Measurements from ENCODE around the gene METAP1D.
"Not testable (repeated sequence)": the region's sequence is repeated elsewhere in the genome, so short reads cannot be mapped to it uniquely, and the experiment has no call there.

METAP1D gene

GRCh38 chr2:171997031-171997430 lies 2.7 kb upstream of the METAP1D start:
- DNase-seq (ENCODE audit: low spot score) = not testable (repeated sequence)

- no peak for DNase-seq (ENCODE audit: low spot score)
Observed at GRCh38 chr2:171999161-171999560, 592 bp upstream of the METAP1D start.

DNA sequence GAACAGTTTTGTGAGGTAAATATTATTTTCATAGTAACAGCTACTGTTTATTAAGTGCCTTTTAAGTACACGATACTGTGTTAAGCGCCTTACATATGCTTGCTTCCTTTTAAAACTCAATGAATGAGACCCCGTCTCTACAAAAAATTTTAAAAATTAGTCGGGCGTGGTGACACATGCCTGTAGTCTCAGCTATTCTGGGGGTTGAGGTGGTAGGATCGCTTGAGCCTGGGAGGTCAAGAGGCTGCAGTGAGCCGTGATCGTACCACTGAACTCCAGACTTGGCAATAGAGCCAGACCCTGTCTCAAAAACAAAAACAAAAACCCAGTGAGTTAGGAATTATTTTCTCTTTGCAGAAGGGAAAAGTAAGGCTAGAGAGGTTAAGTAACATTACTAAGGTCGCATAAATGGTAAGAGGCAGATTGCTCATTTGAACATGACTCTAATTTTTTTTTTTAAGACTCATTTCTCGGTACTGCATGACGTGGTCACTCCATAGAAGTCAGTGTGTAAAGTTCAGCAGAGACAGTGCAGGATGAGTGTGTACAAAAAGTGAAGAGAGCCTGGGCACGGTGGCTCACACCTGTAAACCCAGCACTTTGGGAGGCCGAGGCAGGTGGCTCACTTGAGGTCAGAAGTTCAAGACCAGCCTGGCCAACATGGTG lies 1.1 kb downstream of the METAP1D start:
- no peak for DNase-seq (ENCODE audit: low spot score)

DNA sequence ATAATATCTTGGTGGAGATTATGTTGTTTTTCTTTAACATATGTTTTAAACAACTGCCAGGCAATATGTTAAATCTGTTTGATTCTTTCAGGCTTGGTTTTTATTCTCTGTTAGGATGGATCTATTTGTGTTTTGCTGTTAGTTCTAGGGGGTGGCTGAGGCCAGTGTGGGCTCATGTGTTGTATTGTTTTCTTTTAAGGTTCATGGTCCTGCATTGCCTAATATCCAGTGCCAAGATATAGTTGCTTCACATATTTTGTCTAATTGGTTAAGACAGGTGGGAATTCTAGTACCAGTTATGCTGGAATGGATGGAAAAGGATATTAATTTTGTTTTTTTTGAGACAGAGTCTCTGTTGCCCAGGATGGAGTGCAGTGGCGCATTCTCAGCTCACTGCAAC lies 7.6 kb downstream of the METAP1D start:
- no peak for DNase-seq (ENCODE audit: low spot score)

GRCh38 chr2:172009823-172010222 lies 10.1 kb downstream of the METAP1D start:
- DNase-seq (ENCODE audit: low spot score) = no peak

DNA sequence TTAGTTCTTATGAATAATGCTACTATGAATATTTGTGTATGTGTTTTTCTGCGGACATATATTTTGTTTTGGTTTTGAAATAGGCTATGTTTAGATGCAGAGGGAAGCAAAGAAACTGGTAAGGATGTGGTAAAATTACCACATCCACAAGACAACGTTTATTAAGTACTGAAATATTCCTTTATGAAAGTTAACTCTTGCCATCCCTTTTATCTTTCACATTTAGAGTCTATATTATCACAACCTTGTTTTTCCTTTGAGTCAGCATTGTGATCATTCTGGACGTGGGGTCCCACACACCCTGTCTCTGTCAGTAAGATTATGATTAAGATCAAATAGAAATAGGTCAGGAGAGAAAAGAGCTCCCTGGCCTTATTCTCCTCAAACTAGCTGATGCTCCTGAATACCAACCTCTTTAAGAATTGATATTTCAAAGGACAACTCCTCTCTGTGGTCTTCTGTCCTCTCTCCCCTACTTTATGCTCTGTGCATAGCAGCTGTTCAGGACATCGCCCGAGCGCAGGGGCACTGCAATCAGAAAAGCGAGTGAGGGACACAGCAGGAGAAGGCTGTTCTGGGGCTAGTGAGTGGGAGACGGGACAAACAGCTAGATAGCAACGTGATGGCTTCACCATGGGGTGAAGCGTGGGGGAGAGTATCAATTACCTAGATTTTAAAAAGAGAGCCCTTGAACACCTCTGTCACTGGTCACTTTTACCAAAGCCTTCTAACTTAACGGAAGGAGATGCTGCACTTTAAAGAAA lies 12.2 kb downstream of the METAP1D start:
- no peak for DNase-seq (ENCODE audit: low spot score)

GRCh38 chr2:172012677-172013391 lies 13.1 kb downstream of the METAP1D start:
- DNase-seq (ENCODE audit: low spot score) = no peak

GRCh38 chr2:172013396-172013795 lies 13.6 kb downstream of the METAP1D start:
- DNase-seq (ENCODE audit: low spot score) = no peak

DNA sequence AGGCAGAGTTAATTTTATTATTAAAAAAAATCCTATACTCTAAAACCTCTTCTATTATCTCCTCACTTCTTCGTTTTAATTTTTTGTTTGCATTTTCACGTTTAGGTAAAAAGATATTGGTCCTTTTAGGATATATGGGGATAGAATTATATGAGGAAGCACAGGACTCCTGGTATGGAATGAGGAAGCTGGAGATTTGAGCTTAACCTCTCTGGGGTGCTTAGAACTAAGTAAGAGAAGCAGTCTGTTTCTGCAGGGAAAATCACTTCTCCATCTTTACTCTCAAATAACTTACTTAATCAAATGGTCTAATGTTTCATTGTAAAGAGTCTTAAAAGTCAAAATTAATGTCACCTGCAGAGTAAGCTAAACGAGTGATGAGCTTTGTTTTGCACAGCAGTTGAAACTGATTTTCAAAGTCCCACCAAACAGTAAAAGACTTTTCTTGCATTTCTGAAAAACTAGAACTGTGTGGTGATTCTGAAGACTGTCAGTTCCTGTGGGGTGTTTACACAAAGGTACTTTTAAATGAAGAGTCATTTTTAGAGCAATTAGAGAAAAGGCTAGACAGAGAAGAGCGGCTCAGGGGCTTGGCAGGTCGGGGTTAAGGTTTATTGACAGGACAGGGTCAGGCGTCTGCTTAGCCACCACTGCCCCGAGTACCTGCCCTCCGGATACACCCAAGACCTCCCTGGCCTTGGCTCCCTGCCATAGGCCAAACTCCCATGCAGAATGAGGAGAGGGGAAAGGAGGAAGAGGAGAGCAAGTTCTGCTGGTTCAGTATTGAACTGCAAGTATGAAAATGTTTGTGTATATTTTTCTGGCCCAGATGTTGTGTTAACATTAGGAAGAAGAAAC lies 21.6 kb downstream of the METAP1D start:
- DNase-seq (ENCODE audit: low spot score) = no peak

DNA sequence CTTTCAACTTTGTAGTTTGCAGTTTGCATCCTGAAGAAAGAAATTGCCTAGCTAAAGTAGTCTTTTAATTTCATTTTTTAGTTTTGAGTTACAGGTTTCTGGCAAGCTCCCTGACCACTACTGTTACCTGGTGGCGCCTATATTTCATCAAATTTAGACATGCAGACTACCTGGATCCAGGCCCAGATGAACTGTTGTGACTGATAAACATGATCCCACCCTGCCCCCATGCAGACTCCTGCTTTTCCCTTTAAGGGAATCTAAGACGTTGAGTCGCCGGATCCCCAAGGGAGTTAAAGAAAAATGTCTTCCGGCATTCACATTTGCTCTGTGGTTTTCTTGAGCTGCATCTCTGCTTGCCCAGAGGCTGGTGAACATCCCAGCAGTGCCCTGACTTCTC lies 22.2 kb downstream of the METAP1D start:
- DNase-seq (ENCODE audit: low spot score) = peak; percentile 65

DNA sequence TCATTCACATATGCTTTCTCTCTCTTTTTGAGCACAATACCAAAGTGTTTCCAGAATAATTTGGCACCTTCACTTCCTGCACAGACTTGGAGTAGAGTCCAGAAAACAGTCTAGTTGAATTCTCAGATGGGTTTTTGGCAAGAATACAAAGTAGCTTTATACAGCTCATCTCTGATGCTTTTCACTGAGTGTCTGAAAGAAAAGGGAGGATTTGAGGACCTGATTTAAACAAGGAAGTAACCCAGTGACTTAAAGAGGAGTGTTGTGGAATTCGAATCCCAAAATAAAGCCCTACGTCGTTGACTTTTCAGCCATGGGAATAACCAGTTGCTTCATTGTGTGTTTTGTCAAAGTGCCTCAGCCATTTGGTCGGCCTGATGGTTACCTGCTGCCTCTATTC lies 31.8 kb downstream of the METAP1D start:
- no peak for DNase-seq (ENCODE audit: low spot score)

DNA sequence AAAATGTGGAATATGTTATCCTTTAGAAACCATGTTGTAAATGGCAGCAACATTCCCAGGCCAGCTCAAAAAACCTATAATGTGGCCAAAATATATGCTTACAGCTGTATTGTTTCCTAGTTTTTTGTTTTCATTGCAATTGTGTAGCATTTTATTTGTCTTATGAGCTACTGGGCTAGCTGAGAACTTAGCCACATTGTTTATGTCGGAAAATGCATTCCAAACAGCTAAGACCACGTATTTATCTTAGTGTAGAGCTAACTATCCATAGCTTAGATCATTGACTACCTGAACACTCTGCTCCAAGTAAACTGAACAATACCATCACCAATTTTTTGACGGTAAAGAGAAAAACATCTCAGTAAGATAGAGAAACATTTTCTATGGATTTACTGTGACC lies 38.4 kb downstream of the METAP1D start:
- no peak for DNase-seq (ENCODE audit: low spot score)

DNA sequence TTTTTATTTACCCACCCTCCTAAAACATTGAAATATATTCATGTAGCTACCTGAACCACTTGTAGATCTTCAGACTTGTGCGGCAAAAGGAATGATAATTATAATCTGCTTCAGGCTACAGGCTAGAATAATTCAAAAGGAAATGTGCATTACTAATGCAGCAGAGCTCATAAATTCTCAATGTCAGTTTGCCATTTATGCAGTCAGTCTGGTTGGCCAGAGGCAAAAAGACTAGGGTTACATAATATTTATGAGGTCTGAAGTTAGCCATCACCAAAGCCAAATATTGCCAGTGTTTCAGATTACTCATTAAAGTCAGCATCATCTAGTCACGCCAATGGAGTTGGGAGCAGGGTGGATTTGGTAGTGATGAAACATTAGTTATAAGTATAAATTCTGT lies 38.9 kb downstream of the METAP1D start:
- DNase-seq (ENCODE audit: low spot score) = peak; percentile 82

GRCh38 chr2:172039011-172039704 lies 39.4 kb downstream of the METAP1D start:
- DNase-seq (ENCODE audit: low spot score) = no peak

GRCh38 chr2:172040311-172040710 lies 40.6 kb downstream of the METAP1D start:
- no peak for DNase-seq (ENCODE audit: low spot score)

GRCh38 chr2:172046080-172046678 lies 46.4 kb downstream of the METAP1D start:
- DNase-seq (ENCODE audit: low spot score) = no peak

DNA sequence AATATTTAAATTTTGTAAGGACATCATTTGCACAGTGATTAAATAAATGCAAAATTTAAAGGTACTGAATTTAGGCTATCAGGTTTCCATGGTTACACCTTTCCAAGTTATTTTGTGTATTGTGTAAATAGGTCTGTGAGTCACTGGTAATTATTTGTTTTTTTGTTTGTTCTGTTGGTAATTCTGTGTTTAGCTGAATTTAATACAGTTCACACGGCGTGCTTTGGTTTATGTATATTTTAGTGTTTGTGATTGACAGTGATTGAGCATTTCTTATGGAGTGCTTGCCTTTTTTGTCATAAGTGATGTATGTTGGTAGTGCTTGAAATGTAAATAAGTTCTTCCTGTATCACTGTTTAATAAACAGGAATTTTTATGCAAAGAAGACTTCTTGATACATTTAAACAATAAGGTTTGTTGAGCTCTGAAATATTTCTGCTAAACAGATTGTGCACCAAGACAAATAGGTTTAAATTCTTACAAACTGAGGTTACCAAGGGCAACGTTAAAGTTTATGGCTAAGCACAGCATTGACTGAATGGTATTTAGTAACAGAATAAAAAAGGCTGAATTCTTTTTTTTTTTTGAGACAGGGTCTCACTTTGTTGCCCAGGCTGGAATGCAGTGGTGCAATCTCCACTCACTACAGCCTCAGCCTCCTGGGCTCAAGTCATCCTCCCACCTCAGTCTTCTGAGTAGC lies 47.3 kb downstream of the METAP1D start:
- no peak for DNase-seq (ENCODE audit: low spot score)

DNA sequence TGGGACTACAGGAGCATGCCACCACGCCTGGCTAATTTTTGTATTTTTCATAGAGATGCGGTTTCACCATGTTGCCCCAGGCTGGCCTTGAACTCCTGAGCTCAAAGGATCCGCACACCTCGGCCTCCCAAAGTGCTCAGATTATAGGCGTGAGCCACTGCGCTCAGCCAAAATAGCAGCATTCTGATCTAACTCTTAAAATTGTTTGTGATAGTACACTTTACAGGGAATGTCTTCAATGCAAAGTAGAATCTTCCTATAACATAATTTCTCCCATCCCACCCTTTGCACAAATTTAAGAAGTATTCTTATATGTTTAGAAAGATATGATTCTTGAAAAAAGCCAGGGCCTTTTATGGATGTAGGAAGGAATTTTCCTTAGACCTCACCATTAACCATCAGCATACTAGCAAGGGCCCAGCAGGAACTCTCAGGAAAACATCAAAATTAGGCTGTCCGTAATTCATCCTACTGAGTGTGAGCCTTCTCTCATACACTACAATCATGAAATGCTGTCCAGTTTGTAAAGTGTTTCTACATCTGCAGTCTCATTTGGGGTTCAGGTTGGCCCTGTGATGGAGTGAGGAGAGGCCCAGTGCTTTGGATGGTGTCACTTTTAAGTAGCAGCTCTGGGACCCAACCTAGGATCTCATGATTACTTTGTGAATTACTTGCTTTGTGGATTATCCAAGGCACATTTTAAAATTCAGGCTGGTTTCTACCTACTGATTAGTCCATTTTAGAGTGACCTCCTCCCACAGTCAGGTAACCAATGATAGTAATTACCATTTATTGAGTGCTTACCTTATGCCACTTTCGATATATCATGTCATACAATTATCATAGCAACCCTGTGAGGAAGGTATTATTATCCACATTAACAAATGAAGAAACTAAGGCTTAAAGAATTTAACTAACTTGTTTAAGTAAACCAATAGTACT lies 48.1 kb downstream of the METAP1D start:
- DNase-seq (ENCODE audit: low spot score) = no peak

All from GM03348 (cell line).